ENCODE results near the gene FAM180B.
A peak's percentile ranks its signal among the peaks of the same experiment; 100 is the strongest.

The FAM180B gene

GRCh38 chr11:47552566-47553405 lies 33.7 kb upstream of the FAM180B start, which contains the start of gene CELF1 (continued):
- peak; percentile 68 for TF ChIP-seq ZNF398 (tag by site-specific recombination; IDR thresholded peaks at IDR 0.05)
- TF ChIP-seq YY2 (tag by site-specific recombination; IDR thresholded peaks at IDR 0.05), result peak; percentile 67
- TF ChIP-seq ZNF561 (tag by site-specific recombination; IDR thresholded peaks at IDR 0.05; ENCODE audit: borderline replicate concordance), result peak; percentile 70; the same call in 1 of the 2 replicates
- peak; percentile 74 for TF ChIP-seq ZBTB26 (tag by site-specific recombination; optimal IDR thresholded peaks at IDR 0.05)
- TF ChIP-seq SP7 (tag by site-specific recombination; IDR thresholded peaks at IDR 0.05), result 0 out of 2 replicates have a peak, but pooled peaks have one; percentile 14
- TF ChIP-seq ZNF76 (tag by site-specific recombination; IDR thresholded peaks at IDR 0.05; ENCODE audit: borderline replicate concordance, low read depth), result 0 out of 2 replicates have a peak, but pooled peaks have one; percentile 23
- TF ChIP-seq ZSCAN4 (tag by site-specific recombination; IDR thresholded peaks at IDR 0.05), result no peak
- peak; percentile 46; the same call in 1 of the 2 replicates for TF ChIP-seq KLF16 (tag by site-specific recombination; IDR thresholded peaks at IDR 0.05)
- TF ChIP-seq ZBTB44 (tag by site-specific recombination; IDR thresholded peaks at IDR 0.05), result peak; percentile 29; the same call in 1 of the 2 replicates
- no peak for TF ChIP-seq ZNF280D (tag by site-specific recombination; IDR thresholded peaks at IDR 0.05)
- TF ChIP-seq ZSCAN30 (tag by site-specific recombination; IDR thresholded peaks at IDR 0.05), result peak; percentile 55; the same call in 1 of the 2 replicates
- peak; percentile 64; the same call in 1 of the 2 replicates for TF ChIP-seq KLF17 (tag by site-specific recombination; IDR thresholded peaks at IDR 0.05)
- TF ChIP-seq PRDM10 (tag by site-specific recombination; IDR thresholded peaks at IDR 0.05), result peak; percentile 47; the same call in 1 of the 2 replicates
- peak; percentile 70 for TF ChIP-seq YY1 (tag by site-specific recombination; IDR thresholded peaks at IDR 0.05)
- no peak for TF ChIP-seq SETDB1 (IDR thresholded peaks at IDR 0.05; ENCODE audit: insufficient read length, low read length)
- peak; percentile 41; the same call in 1 of the 2 replicates for TF ChIP-seq ZBTB20 (tag by site-specific recombination; IDR thresholded peaks at IDR 0.05)
- peak; percentile 32; the same call in 1 of the 2 replicates for TF ChIP-seq GLIS2 (tag by site-specific recombination; IDR thresholded peaks at IDR 0.05)
- TF ChIP-seq ZNF473 (tag by site-specific recombination; IDR thresholded peaks at IDR 0.05), result no peak

Measured in HEK293 (cell line).